Stimulated activated memory B cell treated with anti-CD40 and anti-IgM and Interleukin-4, amounts not matched to agents 10 μg/mL and 1 μg/mL and 100 μg/mL, for 72 hours (primary cell): ENCODE measurements around the gene CYP2F1.
A peak's percentile ranks its signal among the peaks of the same experiment; 100 is the strongest.
"Not testable (repeated sequence)": the region's sequence is repeated elsewhere in the genome, so short reads cannot be mapped to it uniquely, and the experiment has no call there.

ENCODE experiments used
- ATAC-seq: fragments of 150-1000 bp; cut with Tn5 transposase; 2 replicates; pipeline ENCODE4 v1.10.0; 2021
- H3K27ac Mint-ChIP-seq: one replicate; pipeline ENCODE4 v1.8.0; 2022; ENCODE audit warnings: mild to moderate bottlenecking, mixed read lengths
- H3K27me3 Mint-ChIP-seq: one replicate; pipeline ENCODE4 v1.8.0; 2022; ENCODE audit warnings: mixed read lengths
- H3K36me3 Mint-ChIP-seq: one replicate; pipeline ENCODE4 v1.8.0; 2022; ENCODE audit warnings: mixed read lengths
- H3K4me1 Mint-ChIP-seq: one replicate; pipeline ENCODE4 v1.8.0; 2022; ENCODE audit warnings: mixed read lengths
- H3K4me3 Mint-ChIP-seq: one replicate; pipeline ENCODE4 v1.8.0; 2022; ENCODE audit warnings: mild to moderate bottlenecking, moderate library complexity, mixed read lengths
- H3K9me3 Mint-ChIP-seq: one replicate; pipeline ENCODE4 v1.8.0; 2022; ENCODE audit warnings: mixed read lengths

Gene CYP2F1

DNA sequence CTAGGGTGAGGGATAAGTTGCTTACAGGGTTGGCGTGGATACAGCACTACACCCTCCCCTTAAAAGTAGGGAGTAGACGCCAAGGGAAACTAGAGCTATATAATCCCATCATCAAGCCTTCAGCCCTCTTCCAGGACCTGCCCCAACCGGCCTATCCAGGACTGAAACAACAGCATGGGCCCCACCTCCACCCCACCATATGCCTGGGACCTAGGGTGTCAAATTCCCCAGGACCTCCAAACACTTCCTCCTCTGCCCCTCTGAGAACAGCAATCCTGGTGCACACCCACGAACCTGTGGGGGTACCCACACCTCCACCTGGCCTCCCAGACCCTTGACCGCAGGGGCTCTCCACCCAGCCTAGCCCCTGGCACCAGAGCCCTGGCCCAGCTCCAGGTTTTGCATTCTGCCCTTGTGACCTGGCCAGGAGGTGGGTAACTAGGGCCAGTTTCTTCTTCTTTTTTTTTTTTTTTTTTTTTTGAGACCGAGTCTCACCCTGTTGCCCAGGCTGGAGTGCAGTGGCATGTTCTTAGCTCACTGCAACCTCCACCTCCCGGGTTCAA, 1.4 kb upstream of the CYP2F1 start:
- H3K4me1 Mint-ChIP-seq: no peaks in the 10 kb centered on the region
- no peak overlapping the region for H3K4me3 Mint-ChIP-seq
- H3K9me3 Mint-ChIP-seq: peaks cover 4% of the 10 kb centered on the region
- H3K27ac Mint-ChIP-seq: no peak overlapping the region
- no peak for ATAC-seq
- peaks cover 42% of the 10 kb centered on the region for H3K27me3 Mint-ChIP-seq
- no peaks in the 10 kb centered on the region for H3K36me3 Mint-ChIP-seq

DNA sequence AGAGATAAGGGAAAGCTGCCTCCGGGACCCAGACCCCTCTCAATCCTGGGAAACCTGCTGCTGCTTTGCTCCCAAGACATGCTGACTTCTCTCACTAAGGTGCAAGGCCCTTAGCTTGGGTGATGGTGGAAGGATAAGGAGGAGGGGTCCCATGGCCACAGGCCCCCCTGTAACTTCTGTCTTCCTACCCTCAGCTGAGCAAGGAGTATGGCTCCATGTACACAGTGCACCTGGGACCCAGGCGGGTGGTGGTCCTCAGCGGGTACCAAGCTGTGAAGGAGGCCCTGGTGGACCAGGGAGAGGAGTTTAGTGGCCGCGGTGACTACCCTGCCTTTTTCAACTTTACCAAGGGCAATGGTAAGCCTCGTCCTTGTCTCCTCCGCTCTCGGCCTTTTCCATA, 2.0 kb downstream of the CYP2F1 start:
- Mint-ChIP-seq H3K27me3 (peaks cover 44% of the 10 kb centered on the region), H3K27ac (no peak overlapping the region), H3K9me3 (peaks cover 7% of the 10 kb centered on the region), H3K36me3 (no peaks in the 10 kb centered on the region), H3K4me3 (no peak overlapping the region), H3K4me1 (peaks cover 6% of the 10 kb centered on the region)
- ATAC-seq: no peak

DNA sequence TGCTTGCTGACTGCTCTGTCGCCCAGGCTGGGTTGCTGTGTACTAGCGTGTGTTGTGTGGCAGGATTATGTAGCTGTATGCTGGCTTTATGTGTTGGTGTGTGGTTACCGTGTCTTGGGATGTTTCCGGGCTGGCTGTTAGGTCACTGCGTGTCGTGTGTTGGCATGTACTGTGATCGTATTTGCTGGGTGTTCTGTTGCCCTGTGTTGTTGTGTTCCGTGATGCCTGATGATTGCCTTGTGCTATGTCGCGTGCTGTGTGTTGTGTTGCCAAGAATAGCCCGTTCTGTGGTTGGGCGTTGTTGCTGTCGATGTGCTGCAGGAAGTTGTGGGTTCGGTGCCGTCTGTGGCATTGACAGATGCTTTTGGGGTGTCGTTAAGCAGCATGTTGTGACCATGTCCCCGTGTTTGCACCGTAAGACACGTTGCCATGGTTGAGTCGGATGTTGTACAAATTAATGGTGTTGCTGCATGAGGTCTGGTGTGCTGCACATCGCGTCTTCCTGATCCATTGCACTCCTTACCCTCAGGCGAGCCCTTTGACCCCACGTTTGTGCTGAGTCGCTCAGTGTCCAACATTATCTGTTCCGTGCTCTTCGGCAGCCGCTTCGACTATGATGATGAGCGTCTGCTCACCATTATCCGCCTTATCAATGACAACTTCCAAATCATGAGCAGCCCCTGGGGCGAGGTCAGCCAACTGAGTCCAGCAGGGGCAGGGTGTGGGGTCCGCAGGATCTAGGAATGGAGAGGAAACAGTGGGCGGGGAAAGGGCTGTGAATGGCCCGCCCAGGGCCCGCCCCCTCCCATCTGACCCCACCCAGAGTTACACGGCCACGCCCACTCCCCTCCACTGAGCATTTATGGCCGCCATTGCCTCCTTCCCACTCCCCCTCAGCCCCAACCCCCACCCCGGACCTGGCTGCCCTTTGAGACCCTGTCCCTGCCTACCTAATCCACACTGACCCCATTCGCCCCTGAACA, 7.0 kb downstream of the CYP2F1 start:
- not testable (repeated sequence) for ATAC-seq, H3K36me3 Mint-ChIP-seq, H3K4me3 Mint-ChIP-seq, H3K27ac Mint-ChIP-seq, H3K9me3 Mint-ChIP-seq, H3K4me1 Mint-ChIP-seq
- H3K27me3 Mint-ChIP-seq: peaks cover 49% of the 10 kb centered on the region

DNA sequence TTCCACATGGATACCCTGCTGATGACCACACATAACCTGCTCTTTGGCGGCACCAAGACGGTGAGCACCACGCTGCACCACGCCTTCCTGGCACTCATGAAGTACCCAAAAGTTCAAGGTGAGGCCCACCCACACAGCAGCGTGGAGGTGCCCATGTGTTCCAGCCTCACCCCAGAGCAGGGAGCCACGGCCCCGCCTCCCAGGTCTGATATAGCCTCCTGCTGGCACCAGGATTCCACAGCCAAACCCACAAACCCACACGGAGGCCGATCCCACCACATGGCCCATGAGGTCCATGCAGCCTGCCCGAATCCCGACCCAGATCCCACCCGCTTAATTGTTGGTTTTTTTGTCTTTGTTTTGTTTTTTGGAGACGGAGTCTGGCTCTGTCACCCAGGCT, 8.6 kb downstream of the CYP2F1 start:
- Mint-ChIP-seq H3K4me1 (peaks cover 14% of the 10 kb centered on the region), H3K27me3 (peaks cover 39% of the 10 kb centered on the region)
- not testable (repeated sequence) for H3K9me3 Mint-ChIP-seq, H3K27ac Mint-ChIP-seq, H3K4me3 Mint-ChIP-seq, H3K36me3 Mint-ChIP-seq, ATAC-seq

DNA sequence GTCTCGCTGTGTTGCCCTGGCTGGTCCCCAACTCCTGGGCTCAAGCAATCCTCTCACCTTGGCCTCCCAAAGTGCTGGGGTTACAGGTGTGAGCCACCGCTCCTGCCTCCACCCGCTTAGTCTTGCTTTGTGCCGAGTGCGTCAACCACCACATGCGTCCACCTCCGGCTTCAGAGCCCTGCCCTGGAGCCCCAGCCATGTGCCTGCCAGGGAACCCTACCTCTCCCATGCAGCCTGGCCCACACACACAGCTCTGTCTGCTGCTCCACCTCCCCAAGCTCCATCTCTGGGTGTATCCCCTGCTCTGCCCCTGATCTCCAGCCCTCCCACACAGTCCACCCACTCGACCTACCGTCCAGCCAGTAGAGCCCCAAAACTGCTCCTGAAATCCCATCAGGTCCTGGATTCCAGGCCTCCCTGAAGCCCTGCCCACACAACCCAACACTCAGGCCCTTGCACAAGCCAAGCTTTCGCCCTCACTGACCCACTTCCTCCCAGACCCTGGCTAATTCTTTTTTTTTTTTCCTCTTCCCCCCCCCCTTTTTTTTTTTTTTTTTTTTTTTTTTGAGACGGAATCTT, 9.6 kb downstream of the CYP2F1 start:
- H3K27ac Mint-ChIP-seq: no peak overlapping the region
- no peak overlapping the region for H3K4me3 Mint-ChIP-seq
- no peaks in the 10 kb centered on the region for H3K36me3 Mint-ChIP-seq
- ATAC-seq: no peak
- H3K9me3 Mint-ChIP-seq: peaks cover 4% of the 10 kb centered on the region
- peaks cover 20% of the 10 kb centered on the region for H3K4me1 Mint-ChIP-seq
- peaks cover 47% of the 10 kb centered on the region for H3K27me3 Mint-ChIP-seq

DNA sequence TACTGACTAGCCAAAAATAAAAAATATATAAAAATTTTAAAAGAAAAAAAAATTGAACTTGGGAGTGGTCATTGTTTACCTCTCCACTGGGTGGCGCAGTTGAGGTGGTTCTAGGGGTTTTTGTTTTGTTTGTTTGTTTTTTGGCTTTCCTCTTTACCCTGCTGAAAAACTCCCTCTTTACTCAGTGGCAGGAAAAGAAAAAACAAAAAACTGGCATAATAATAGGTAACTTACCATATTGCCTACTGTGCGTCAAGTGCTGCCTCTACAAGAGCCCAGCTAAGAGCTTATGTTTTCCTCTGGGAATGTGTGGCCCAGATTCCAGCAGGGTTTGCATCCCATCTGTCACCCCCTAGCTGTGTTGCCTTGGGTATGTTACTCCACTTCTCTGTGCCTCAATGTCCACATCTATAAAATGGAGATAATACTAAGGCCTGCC, 12.6 kb downstream of the CYP2F1 start:
- peaks cover 10% of the 10 kb centered on the region for H3K4me1 Mint-ChIP-seq
- not testable (repeated sequence) for H3K27ac Mint-ChIP-seq, H3K36me3 Mint-ChIP-seq, H3K9me3 Mint-ChIP-seq, H3K4me3 Mint-ChIP-seq, ATAC-seq
- H3K27me3 Mint-ChIP-seq: peaks cover 63% of the 10 kb centered on the region

DNA sequence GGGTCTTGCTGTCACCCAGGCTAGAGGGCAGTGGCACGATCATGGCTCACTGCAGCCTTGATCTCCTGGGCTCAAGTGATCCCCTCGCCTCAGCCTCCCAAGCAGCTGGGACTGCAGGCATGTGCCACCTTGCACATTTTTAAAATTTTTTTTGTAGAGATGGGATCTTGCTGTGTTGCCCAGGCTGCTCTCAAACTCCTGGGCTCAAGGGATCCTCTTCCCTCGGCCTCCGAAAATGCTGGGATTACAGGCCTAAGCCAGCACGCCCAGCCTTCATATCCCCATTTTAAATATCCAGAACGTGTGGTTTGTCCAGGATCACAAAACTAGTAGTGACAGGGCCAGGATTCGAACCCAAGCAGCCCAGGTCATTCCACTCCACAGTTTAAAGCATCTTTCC, 13.1 kb downstream of the CYP2F1 start:
- H3K27ac Mint-ChIP-seq, H3K36me3 Mint-ChIP-seq, H3K9me3 Mint-ChIP-seq, H3K4me3 Mint-ChIP-seq, ATAC-seq: not testable (repeated sequence)
- H3K27me3 Mint-ChIP-seq: peaks cover 64% of the 10 kb centered on the region
- H3K4me1 Mint-ChIP-seq: peaks cover 10% of the 10 kb centered on the region

DNA sequence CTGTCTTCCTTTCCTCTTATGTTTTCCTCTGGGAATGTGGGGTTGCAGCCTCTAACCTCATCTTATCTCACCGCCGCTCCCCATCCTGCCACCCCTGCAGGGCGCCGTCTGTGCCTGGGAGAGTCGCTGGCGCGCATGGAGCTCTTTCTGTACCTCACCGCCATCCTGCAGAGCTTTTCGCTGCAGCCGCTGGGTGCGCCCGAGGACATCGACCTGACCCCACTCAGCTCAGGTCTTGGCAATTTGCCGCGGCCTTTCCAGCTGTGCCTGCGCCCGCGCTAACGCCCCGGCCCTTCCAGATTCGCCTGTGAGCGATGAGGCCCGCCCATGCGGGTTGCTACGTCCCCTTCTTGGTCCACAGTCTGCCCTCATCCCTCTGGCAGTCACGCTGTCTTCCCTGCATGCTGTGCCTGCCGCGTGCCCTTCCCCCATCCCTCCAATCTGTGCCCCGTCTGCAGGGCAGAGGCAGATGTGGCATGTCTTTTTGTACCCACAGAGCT, 13.6 kb downstream of the CYP2F1 start:
- not testable (repeated sequence) for H3K36me3 Mint-ChIP-seq, H3K27ac Mint-ChIP-seq, H3K9me3 Mint-ChIP-seq
- H3K4me1 Mint-ChIP-seq: peaks cover 10% of the 10 kb centered on the region
- peak overlapping the region; percentile 67 for H3K4me3 Mint-ChIP-seq
- peak; percentile 91 for ATAC-seq
- H3K27me3 Mint-ChIP-seq: peaks cover 64% of the 10 kb centered on the region

DNA sequence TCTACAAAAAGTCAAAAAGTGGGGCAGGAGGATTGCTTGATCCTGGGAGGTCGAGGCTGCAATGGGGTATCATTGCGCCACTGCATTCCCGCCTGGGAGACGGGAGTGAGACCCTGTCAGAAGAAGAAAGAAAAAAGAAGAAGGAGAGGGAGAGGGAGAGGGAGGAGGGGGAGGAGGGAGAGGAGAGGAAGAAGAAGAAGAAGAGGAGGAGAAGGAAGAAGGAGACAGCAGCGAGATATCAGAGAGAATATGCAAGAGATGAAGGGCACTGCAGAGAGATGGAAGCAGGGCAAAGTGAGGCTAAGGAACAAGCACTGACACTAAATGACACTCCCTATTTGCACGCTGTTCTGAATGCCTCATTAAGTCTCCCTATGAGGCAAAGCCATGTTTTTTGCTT, 14.5 kb downstream of the CYP2F1 start:
- H3K9me3 Mint-ChIP-seq: no peaks in the 10 kb centered on the region
- peaks cover 64% of the 10 kb centered on the region for H3K27me3 Mint-ChIP-seq
- ATAC-seq: no peak
- H3K36me3 Mint-ChIP-seq: no peaks in the 10 kb centered on the region
- no peak overlapping the region for H3K4me3 Mint-ChIP-seq
- H3K4me1 Mint-ChIP-seq: peaks cover 10% of the 10 kb centered on the region
- no peak overlapping the region for H3K27ac Mint-ChIP-seq

DNA sequence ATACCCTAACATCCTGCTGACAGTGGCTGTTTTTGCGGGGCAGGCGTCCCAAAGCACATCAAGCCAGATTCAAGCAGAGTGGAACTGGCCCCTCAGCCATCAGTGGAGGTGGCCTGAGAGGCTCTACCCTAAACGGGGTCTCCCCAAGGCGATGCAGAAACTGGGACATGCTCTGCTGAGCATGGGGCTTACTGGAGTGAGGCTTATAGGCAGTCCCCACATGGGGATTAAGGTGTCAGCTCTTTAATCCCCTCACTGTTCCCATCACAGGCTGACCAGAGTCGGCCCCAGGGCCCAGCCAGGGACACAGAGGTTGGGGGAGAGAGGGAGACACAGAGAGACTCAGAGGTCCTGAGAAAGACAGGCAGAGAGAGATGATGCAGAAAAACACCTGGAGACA, 17.0 kb downstream of the CYP2F1 start:
- no peak overlapping the region for H3K4me3 Mint-ChIP-seq

DNA sequence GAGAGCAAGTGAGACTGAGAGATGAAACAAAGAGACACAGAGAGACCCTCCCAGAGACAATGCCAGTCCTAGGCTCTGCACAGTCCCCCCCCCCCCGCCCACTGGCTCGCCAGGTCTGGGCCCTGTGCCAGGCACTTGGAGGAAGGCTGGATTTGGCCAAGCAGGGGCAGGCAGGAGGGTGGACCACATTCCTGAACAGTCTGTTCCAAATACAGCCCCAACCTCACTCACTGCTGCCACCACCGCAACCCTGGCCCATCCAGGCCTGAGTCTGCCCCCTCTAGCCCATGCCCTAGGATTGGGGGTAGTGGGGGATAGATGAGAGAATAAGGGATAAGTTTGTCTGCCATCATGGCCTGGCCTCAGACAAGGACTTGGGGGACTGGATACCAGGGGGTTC, 19.0 kb downstream of the CYP2F1 start:
- H3K27ac Mint-ChIP-seq: no peak overlapping the region
- H3K36me3 Mint-ChIP-seq: no peaks in the 10 kb centered on the region
- no peaks in the 10 kb centered on the region for H3K9me3 Mint-ChIP-seq
- H3K4me3 Mint-ChIP-seq: no peak overlapping the region
- no peak for ATAC-seq
- peaks cover 7% of the 10 kb centered on the region for H3K4me1 Mint-ChIP-seq
- H3K27me3 Mint-ChIP-seq: peaks cover 77% of the 10 kb centered on the region

More for the DNA sequence above, 17.0 kb downstream of the CYP2F1 start:
- no peak for ATAC-seq
- Mint-ChIP-seq H3K27ac (no peak overlapping the region), H3K36me3 (no peaks in the 10 kb centered on the region), H3K27me3 (peaks cover 66% of the 10 kb centered on the region), H3K4me1 (peaks cover 16% of the 10 kb centered on the region), H3K9me3 (no peaks in the 10 kb centered on the region)

DNA sequence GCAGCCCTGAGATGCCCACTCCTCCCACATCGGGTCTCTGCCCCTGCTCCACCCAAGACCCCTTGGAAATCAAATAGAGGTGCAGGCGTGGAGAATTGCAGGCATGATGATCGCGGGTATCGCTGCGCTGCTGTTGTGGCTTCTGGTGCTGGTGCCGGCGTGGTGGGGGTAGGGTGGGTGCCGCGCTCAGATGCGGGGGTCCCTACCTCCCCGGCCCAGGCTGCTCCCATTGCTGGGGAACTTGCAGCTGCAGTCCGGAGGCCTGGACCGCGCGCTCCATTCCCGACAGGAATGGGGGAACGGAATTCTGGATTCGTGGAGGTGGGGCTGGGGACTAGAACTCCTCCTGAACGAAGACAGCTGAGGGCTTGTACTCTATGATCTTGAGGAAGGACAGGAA, 20.4 kb downstream of the CYP2F1 start:
- no peaks in the 10 kb centered on the region for H3K9me3 Mint-ChIP-seq

DNA sequence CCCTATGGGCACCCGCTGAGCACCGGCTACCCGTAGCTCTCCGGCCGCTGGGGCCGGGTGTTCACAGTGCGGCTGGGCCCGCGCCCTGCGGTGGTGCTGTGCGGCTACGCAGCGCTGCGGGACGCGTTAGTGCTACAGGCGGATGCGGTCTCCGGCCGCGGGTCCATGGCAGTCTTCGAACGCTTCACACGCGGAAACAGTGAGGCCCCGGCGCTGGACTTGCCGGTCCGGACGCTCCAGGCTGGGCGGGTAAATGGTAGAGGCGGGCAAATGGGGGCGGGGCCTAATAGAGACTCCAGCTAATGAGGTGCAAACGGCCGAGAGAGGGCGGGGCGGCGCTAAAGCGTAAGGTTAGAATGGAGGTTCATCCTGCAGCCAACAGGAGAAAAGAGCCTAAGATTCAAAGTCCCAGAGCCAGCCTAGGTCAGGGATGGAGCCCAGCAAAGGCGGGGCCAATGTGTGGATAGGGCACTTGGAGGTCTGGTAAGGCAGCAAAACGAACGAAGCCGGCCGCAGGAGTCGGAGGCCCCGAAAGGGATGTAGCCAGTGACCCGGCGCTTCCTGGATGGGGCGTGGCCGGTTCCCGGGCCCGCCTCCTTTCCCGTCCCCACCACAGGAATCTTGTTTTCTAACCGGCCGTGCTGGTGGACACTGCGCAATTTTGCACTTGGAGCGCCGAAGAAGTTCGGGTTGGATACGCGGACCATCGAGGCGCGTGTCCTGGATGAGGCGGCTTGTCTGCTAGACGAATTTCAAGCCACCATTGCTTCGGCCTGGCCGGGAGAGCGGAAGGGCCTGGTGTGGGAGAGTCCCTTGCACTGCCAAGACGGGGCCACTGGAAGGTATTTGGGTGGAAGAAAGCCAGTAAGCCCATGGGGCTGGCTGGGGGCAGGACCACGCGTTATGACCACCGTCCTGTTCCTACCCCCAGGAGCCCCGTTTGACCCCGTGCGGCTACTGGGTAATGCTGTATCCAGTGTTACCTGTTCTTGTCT, 21.5 kb downstream of the CYP2F1 start:
- Mint-ChIP-seq H3K4me3 (peak overlapping the region; percentile 73), H3K27me3 (peaks cover 72% of the 10 kb centered on the region)
- H3K4me1 Mint-ChIP-seq, H3K27ac Mint-ChIP-seq, H3K9me3 Mint-ChIP-seq, H3K36me3 Mint-ChIP-seq: not testable (repeated sequence)
- ATAC-seq: peak; percentile 89

More for the DNA sequence above, 20.4 kb downstream of the CYP2F1 start:
- H3K27ac Mint-ChIP-seq: no peak overlapping the region
- H3K27me3 Mint-ChIP-seq: peaks cover 75% of the 10 kb centered on the region
- peak overlapping the region; percentile 54 for H3K4me3 Mint-ChIP-seq
- peaks cover 6% of the 10 kb centered on the region for H3K4me1 Mint-ChIP-seq
- no peaks in the 10 kb centered on the region for H3K36me3 Mint-ChIP-seq
- no peak for ATAC-seq

DNA sequence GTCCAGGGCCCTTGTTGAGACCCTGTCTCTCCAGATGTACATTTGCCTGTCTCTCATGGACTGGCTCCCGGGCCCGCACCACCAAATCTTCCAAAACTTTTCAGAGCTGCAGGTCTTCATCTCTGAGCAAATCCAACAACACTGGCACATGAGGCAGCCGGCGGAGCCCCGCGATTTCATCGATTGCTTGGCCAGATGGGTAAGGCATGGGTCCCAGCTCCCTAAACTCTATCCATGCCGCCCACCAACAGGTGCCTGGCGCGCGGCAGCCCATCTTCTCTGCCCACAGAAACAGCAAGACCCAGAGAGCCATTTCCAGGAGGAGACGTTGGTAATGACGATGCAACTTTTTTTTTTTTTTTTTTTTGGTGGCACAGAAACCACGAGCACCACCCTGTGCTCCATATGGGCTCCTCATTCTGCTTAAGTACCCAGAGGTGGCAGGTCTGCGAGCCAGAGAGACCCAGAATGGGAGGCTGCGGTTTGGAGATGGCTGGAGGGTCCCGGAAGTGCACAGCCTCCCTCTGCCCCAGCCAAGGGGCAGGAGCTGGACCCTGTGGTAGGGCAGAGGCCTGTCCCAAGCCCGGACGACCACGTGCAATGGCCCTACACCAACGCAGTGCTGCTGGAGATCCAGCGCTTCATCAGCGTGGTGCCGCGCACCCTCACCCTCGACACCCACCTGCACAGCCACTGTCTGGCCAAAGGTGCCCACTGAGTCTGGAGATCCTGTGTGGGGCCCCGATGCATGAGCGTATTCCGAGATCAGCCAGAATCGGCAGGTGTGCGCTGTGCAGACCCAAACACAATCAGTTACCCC, 22.6 kb downstream of the CYP2F1 start:
- no peak for ATAC-seq
- Mint-ChIP-seq H3K9me3 (no peaks in the 10 kb centered on the region), H3K27me3 (peaks cover 60% of the 10 kb centered on the region), H3K36me3 (no peaks in the 10 kb centered on the region), H3K27ac (no peak overlapping the region), H3K4me3 (no peak overlapping the region), H3K4me1 (peaks cover 6% of the 10 kb centered on the region)
